ENCODE results near the gene NDEL1.

NDEL1 gene

DNA sequence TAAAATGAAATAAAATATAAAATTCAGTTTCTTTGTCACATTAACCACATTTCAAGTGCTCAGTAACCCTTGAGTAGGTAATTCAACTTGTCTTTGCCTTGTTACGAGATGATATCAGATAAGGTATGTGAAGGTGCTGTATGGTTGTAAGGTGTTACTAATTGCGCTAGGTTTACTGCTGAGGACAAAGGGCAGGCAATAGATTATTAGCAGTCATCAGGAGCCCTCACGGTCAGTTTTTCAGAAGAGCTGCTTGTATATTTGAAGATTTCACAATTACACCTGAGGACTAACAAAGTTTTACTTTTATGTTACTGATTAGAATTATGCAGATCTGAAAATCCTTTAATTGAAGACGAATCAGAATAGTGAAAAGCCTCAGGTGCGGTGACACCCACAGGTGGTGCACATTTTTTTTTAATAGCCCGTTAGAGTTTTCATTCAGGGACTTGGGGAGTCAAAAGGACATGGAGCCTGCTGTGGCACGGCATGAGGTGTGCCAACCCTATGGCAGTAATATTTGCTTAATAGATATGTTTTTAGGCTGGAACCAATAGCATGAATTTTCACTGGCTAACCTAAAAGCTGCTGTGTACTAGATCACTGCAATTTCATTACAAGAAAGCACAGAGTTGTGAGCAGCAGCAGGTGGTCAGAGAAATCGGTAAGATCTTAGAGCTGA is 16.4 kb downstream of the NDEL1 start:
- DNase-seq, result no peak
- Mint-ChIP-seq H3K27me3 (ENCODE audit: low read depth, poor library complexity) (no peaks in the 10 kb centered on the region), H3K9me3 (no peaks in the 10 kb centered on the region), H3K36me3 (ENCODE audit: low read depth) (peaks cover 81% of the 10 kb centered on the region), H3K4me3 (no peak overlapping the region), H3K27ac (no peak overlapping the region), H3K4me1 (peaks cover 4% of the 10 kb centered on the region)
- no peak for TF ChIP-seq CTCF (IDR thresholded peaks at IDR 0.05)

DNA sequence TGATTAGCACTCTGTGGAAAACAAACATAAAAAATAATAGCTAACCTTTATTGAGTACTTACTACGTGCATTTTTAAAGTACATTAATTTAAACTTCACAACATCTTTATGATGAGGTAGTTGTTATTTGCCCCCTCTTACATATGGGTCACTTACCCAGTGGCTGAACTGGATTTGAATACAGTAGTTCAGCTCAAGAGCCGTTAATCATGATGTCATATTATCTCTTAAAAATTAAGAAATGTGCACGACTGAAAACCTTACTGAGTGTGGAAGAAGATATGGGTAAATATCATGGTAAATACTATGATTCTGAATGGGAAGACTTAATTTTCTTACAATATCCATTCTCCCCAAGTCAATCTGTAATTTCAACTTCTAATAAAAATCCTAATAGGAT is 17.6 kb downstream of the NDEL1 start:
- Mint-ChIP-seq H3K36me3 (ENCODE audit: low read depth) (peaks cover 82% of the 10 kb centered on the region), H3K27ac (no peak overlapping the region), H3K4me1 (no peaks in the 10 kb centered on the region), H3K4me3 (no peak overlapping the region), H3K9me3 (no peaks in the 10 kb centered on the region), H3K27me3 (ENCODE audit: low read depth, poor library complexity) (no peaks in the 10 kb centered on the region)
- no peak for TF ChIP-seq CTCF (IDR thresholded peaks at IDR 0.05)
- DNase-seq, result no peak

GRCh38 chr17:8455665-8456209 is 20.1 kb downstream of the NDEL1 start:
- peak overlapping the region; percentile 12 for H3K27ac Mint-ChIP-seq
- H3K9me3 Mint-ChIP-seq, result no peaks in the 10 kb centered on the region
- H3K27me3 Mint-ChIP-seq (ENCODE audit: low read depth, poor library complexity), result no peaks in the 10 kb centered on the region
- H3K4me3 Mint-ChIP-seq, result no peak overlapping the region
- DNase-seq, result no peak
- peaks cover 70% of the 10 kb centered on the region for H3K36me3 Mint-ChIP-seq (ENCODE audit: low read depth)
- H3K4me1 Mint-ChIP-seq, result no peaks in the 10 kb centered on the region
- no peak for TF ChIP-seq CTCF (IDR thresholded peaks at IDR 0.05)

DNA sequence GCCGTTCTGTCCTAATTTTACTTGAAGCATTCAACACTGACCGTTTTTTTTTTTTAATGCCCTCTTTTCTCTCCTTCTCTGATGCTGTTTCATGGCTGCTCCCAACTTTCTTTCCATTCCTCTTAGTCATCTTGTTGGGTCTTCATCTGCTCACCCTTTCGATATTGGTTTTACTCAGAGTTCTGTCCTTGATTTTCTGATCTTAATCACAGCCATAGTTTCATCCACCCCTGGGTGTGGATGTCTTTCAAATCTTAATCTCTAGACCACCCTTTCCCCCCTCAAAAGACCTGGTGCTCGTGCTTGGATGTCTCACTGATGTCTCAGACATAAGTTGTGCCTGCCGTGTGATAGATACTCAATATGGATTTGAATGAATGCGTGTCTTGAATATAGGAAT is 22.4 kb downstream of the NDEL1 start:
- H3K27ac Mint-ChIP-seq, result no peak overlapping the region
- TF ChIP-seq CTCF (IDR thresholded peaks at IDR 0.05), result no peak
- H3K9me3 Mint-ChIP-seq, result no peaks in the 10 kb centered on the region
- no peak for DNase-seq
- H3K27me3 Mint-ChIP-seq (ENCODE audit: low read depth, poor library complexity), result no peaks in the 10 kb centered on the region
- H3K36me3 Mint-ChIP-seq (ENCODE audit: low read depth), result peaks cover 60% of the 10 kb centered on the region
- peaks cover 2% of the 10 kb centered on the region for H3K4me1 Mint-ChIP-seq
- H3K4me3 Mint-ChIP-seq, result no peak overlapping the region

- H3K27ac Mint-ChIP-seq, result no peak overlapping the region
- no peaks in the 10 kb centered on the region for H3K27me3 Mint-ChIP-seq (ENCODE audit: low read depth, poor library complexity)
- DNase-seq, result no peak
- H3K36me3 Mint-ChIP-seq (ENCODE audit: low read depth), result peaks cover 62% of the 10 kb centered on the region
- H3K9me3 Mint-ChIP-seq, result no peaks in the 10 kb centered on the region
- peaks cover 12% of the 10 kb centered on the region for H3K4me1 Mint-ChIP-seq
- no peak overlapping the region for H3K4me3 Mint-ChIP-seq
- TF ChIP-seq CTCF (IDR thresholded peaks at IDR 0.05), result no peak
Observed at GRCh38 chr17:8459107-8459506, 23.4 kb downstream of the NDEL1 start.

DNA sequence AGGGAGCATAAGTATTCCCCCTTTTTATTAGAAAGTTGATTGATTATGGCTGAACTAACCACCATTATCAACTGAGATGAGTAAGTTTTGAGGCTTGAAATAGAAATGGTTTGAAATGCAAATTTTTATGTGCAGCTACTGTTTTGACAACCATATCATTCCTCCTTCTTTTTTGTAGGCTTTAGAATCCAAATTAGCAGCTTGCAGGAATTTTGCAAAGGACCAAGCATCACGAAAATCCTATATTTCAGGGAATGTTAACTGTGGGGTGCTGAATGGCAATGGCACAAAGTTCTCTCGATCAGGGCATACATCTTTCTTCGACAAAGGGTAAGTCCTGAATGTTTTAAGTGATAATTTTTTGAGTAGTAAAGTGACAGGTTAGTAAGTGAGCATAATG is 24.1 kb downstream of the NDEL1 start:
- peaks cover 62% of the 10 kb centered on the region for H3K36me3 Mint-ChIP-seq (ENCODE audit: low read depth)
- no peak for TF ChIP-seq CTCF (IDR thresholded peaks at IDR 0.05)
- H3K9me3 Mint-ChIP-seq, result no peaks in the 10 kb centered on the region
- no peak overlapping the region for H3K27ac Mint-ChIP-seq
- no peak overlapping the region for H3K4me3 Mint-ChIP-seq
- H3K27me3 Mint-ChIP-seq (ENCODE audit: low read depth, poor library complexity), result no peaks in the 10 kb centered on the region
- peaks cover 16% of the 10 kb centered on the region for H3K4me1 Mint-ChIP-seq
- DNase-seq, result no peak
